IPS-15b (cell line): ENCODE data around the gene SLC43A2.

Source experiments
- H3K27me3 ChIP-seq: one replicate; pipeline ENCODE4 v1.6.1; 2013; ENCODE audit warnings: low read length; ENCODE audit not compliant: control insufficient read depth, insufficient read depth
- H3K36me3 ChIP-seq: one replicate; pipeline ENCODE4 v1.6.1; 2013; ENCODE audit warnings: low read length; ENCODE audit not compliant: control insufficient read depth, insufficient read depth
- H3K4me1 ChIP-seq: one replicate; pipeline ENCODE4 v1.6.1; 2013; ENCODE audit warnings: mild to moderate bottlenecking, low read length; ENCODE audit not compliant: control insufficient read depth, insufficient read depth
- H3K4me3 ChIP-seq: one replicate; pipeline ENCODE4 v1.5.1; 2013; ENCODE audit warnings: low read depth, low read length
- H3K9ac ChIP-seq: one replicate; pipeline ENCODE4 v1.6.1; 2013; ENCODE audit warnings: low read depth, mild to moderate bottlenecking, low read length
- H3K9me3 ChIP-seq: one replicate; pipeline ENCODE4 v1.6.1; 2013; ENCODE audit warnings: mild to moderate bottlenecking, low read length; ENCODE audit not compliant: control insufficient read depth, insufficient read depth

Gene SLC43A2

DNA sequence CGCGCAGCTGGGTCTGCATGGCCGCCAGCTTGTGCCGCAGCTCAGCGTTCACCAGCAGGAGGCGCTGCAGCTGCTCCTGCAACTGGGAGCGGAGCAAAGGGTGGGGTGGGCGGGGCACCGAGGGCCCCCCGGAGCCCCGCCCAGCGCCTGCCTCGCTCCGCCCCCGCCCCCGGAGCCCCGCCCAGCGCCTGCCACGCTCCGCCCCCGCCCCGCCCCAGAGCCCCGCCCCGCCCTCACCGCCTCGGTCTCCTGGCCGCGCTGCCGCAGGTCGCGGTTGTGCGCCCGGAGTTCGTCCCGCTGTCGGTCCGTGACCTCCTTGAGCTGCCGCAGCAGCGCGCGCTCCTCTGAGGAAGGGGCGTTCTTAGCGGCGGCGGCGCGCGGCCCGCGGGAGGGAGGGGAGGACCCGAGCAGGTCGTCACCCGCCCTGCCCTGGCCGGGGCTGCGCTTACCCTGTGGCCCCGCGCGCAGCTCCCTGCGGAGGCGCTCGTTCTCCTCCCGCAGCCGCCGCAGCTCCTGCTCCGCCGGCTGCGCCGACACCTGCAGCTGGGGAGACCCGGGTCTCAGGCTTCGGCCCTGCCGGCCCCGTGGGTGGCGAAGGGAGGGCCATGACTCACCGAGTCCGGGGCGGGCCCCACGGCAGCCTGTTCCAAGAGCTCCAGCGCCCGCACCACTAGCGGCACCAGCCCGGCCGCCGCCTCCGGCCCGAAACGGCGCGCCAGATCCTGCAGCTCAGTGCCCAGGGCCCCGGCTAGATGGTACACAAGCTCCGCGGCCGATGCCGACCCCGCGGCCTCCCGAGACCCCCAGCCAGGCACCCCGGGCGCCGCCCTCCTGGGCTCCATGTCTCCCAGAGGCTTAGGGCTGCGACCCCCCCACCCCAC lies 20.6 kb upstream of the SLC43A2 start:
- H3K4me3 ChIP-seq: peak overlapping the region; percentile 69
- H3K4me1 ChIP-seq: peaks cover 2% of the 10 kb centered on the region
- peaks cover 3% of the 10 kb centered on the region for H3K27me3 ChIP-seq
- peaks cover 40% of the 10 kb centered on the region for H3K36me3 ChIP-seq
- H3K9ac ChIP-seq: peak overlapping the region; percentile 24
- H3K9me3 ChIP-seq: no peaks in the 10 kb centered on the region

DNA sequence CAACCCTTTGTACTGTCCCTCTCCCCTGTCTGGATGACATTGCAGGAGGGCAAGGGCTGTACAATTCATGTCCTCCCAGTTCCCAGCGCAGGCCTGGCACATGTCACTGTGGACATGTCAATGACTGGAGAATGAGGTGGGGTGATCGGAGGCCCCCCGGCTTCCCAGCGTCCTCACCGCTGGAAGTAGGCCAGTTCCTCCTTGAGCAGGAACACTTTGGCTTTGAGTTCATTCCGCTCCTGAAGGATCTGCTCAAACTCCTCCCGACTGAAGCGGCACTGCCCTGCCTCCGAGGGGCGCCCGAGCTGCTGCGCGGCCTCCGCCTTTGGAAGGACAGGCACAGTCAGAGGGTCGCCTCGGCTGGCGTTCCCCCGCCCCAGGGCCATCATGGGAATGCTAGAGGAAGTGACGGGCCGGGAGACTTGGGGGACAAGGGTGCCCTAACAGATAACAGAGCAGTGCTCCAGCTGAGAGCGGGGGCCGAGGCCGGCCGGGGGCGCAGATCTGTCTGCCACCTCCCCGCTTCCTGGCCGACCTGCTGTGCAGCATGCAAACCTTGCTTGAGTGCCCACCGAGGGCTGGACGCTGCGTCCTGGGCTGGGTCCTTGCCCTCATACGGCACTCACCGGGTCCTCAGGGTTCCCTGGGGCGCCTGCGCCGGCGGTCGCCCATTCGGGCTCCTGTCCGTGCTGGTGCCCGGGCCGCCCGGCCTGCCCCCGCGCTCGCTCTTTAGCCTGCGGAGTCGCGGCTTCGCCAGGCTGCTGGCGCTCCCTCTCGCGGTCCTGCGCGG lies 19.7 kb upstream of the SLC43A2 start:
- Histone ChIP-seq H3K9ac (peak overlapping the region; percentile 79), H3K4me3 (peak overlapping the region; percentile 69), H3K27me3 (peaks cover 6% of the 10 kb centered on the region), H3K36me3 (peaks cover 31% of the 10 kb centered on the region), H3K9me3 (no peaks in the 10 kb centered on the region), H3K4me1 (peaks cover 2% of the 10 kb centered on the region)

DNA sequence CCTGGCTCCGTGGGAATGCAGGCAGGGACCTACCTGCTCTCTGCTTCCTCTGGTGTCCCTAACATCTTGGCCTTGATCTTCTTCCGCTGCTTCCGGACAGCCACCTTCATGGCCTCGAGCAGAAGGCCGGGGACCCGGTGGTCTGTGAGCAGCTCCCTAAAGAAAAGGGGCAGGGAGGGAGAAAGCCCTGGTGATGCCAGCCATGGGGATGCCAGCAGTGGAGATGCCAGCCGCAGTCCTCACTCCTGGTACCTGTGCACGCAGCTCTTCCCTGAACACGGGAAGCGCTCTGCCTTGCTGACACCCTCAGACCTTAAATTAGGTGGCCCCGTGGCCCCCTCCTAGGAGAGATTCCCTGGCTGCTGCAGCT lies 19.2 kb upstream of the SLC43A2 start:
- Histone ChIP-seq H3K4me3 (no peak overlapping the region), H3K27me3 (peaks cover 6% of the 10 kb centered on the region), H3K4me1 (peaks cover 2% of the 10 kb centered on the region), H3K36me3 (peaks cover 28% of the 10 kb centered on the region), H3K9me3 (no peaks in the 10 kb centered on the region), H3K9ac (no peak overlapping the region)

DNA sequence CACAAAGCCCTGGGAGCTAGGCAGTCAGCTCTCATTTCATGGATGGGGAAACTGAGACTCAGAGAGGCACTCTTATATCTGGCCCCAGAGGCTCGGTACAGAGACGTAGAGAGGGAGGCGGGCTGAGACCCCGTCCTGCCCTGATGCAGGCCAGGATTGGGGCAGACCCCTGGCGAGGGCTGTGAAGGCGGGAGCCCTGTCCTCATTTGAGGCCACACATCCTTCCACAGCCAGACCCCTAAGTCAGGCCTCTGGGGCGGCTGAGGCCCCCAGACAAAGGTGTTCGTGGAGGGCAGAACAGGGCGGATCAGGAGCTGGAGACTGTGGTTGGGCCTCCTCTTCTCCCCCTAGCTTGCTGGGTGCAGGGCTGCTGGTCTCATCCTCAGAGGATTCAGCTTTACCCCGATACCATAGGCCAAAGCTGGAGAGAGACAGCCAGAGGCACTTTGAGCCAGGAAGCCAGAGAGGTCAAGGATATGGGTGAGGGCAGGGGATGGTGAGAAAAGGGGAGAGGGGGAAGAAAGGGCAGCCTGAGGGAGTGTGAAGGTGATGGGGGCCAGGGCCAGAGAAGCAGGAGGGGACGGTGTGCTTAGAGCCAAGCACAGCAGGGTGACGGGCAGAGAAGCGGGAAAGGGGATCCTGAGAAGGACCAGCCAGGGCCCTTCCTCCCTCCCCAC lies 17.7 kb upstream of the SLC43A2 start:
- H3K4me3 ChIP-seq: no peak overlapping the region
- peaks cover 6% of the 10 kb centered on the region for H3K27me3 ChIP-seq
- H3K9me3 ChIP-seq: no peaks in the 10 kb centered on the region
- H3K4me1 ChIP-seq: peaks cover 2% of the 10 kb centered on the region
- H3K36me3 ChIP-seq: peaks cover 15% of the 10 kb centered on the region
- peak overlapping the region; percentile 24 for H3K9ac ChIP-seq

DNA sequence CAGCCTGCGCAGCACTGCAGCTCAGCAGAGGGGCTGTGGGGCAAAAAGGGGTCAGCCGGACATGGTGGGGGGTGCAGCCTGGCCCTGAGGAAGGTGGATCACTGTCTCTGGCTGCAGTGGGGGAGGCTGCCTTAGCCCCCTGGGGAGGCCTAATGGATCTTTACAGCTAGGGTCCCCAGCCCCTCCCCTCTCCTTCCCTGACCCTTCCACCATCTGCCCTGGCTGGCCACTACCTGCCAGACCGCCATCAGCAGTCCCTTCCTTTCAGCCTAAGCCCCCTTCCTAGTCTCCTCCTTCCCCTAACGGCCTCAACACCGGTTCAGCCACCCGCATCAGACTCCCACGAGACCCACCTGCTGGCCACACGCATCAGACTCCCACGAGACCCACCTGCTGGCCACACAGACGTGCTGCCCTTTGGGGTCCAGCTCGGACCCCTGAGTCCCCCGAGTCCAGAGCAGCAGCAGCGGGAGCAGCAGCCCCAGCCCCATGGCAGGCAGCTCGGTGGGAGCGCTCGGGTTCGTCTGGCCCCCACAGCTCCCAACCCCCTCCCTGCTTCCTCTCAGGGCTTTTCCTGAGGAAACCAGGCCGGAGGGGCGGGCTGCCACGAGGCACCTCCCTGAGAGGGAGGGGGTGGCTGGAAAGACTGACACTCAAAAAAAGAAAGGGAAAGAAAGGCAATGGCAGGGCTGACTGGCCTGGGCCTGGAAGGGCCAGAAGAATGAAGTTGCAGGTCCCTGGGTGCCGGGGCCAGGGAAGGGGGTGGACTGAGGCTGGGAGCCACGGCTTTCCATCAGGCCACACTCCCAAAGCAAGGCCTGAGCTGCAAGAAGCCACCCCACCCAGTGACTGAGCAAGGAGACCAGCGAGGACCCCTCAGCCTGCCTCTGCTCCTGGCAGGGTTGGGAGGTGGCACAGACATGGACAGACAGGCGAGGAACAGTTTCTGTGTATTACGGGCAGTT lies 16.9 kb upstream of the SLC43A2 start, which contains the start of gene SCARF1:
Gene SCARF1 (minus strand): TSS at position 526 of the 965 bp plus-strand sequence. CDS start 35 bp downstream, at position 491.
- peaks cover 7% of the 10 kb centered on the region for H3K36me3 ChIP-seq
- no peaks in the 10 kb centered on the region for H3K9me3 ChIP-seq
- peak within 1 kb of the TSS; percentile 24 for H3K9ac ChIP-seq
- H3K27me3 ChIP-seq: peaks cover 6% of the 10 kb centered on the region
- peaks cover 2% of the 10 kb centered on the region for H3K4me1 ChIP-seq
- H3K4me3 ChIP-seq: no peak within 1 kb of the TSS

DNA sequence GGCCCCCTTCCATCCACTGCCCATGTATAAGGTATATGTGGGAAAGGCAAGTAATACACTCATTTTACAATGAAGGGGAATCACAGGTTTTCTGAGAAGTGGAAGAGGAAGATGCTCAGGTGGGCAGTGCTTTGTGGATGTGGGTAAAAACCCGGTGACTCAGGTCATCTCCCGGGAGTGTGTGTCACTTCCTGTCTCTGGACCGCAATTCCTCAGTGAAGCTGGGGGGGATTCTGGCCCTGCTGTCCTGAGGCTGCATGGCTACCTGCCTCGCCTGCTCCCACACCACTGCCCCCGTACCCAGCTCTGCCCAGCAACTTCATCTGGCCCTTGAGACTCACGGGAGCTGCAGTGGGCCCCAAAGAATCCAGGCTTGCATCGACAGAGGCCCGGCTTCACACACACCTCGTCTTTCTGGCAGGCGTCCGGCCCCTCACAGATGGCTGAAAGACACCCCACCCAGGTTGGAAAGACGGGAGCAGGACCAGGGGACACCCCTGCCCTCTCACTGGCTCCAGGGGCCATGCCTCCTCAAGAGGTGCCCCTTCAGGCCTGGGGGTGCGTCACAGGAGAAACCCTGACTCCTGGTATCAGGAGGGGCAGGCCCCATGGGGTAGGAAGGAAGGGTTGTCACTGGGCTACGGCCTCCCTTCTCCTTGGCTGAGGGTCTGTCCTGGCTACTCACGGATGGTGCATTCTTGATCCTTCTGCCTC lies 16.0 kb upstream of the SLC43A2 start:
- H3K36me3 ChIP-seq: no peaks in the 10 kb centered on the region
- H3K27me3 ChIP-seq: peaks cover 6% of the 10 kb centered on the region
- no peaks in the 10 kb centered on the region for H3K9me3 ChIP-seq
- no peak overlapping the region for H3K4me3 ChIP-seq
- peaks cover 2% of the 10 kb centered on the region for H3K4me1 ChIP-seq
- no peak overlapping the region for H3K9ac ChIP-seq

DNA sequence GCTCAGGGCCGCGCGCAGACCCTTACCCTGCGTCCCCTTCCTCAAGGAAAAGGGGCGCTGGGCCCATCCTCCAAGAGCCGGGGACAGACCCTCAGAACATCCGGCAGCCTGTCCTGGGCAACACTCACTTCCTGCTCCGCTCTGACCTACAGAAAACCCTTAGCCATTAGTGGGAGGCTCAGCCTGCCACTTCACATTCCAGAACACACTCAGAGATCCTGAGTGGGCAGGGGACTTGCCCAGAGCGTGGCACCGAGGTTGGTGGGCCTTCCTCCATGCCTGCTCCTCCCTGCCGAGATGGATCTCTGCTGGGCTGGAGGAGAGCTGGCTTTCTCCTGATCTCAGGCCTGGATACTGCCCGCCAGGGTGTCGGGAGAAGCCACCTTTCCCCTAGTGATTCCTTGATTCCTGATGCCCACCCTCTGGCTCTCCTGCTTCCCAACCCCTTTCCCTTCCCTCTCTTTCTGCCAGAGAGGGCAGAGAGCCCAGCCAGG lies 15.4 kb upstream of the SLC43A2 start:
- Histone ChIP-seq H3K4me1 (peaks cover 2% of the 10 kb centered on the region), H3K27me3 (peaks cover 6% of the 10 kb centered on the region), H3K36me3 (no peaks in the 10 kb centered on the region), H3K4me3 (no peak overlapping the region), H3K9ac (no peak overlapping the region), H3K9me3 (no peaks in the 10 kb centered on the region)

DNA sequence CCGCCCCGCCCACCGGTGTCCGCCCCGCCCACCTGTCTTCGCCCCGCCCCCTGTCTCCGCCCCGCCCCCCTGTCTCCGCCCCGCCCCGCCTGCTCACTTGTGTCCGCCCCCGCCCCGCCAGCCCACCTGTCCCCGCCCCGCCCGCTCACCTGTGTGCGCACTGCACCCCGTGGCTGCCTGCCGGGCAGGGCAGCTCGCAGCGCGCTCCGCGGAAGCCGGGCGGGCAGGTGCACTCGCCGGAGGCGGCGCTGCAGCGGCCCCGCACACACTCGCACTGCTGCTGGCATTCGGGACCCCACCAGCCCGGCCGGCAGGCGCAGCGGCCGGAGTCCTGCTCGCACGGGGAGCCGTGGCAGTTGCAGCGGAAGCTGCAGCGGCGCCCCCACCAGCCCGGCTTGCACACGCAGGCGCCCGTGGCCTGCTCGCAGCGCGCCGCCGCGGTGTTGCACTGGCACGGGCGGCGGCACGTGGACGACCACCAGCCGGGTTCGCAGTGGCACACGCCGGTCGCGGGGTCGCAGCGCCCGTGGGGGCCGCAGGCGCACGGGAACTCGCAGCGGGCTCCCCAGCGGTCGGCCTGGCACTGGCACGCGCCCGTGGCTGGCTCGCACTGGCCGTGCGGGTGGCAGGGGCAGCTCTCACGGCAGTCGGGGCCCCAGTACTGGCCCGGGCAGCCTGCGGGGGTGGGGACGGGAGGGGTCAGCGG lies 14.8 kb upstream of the SLC43A2 start:
- peaks cover 2% of the 10 kb centered on the region for H3K4me1 ChIP-seq
- H3K9ac ChIP-seq: no peak overlapping the region

DNA sequence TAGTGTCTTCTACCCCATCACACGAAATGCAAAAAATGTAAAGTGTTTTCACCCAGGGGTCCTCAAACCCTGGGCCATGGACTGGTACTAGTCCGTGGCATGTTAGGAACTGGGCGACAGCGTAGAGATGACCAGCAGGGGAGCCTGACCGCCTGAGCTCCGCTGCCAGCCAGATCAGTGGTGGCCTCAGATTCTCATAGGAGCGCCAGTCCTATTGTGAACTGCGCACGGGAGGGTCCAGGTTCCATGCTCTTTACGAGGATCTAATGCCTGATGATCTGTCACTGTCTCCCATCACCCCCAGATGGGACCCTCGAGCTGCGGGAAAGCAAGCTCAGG lies 12.4 kb upstream of the SLC43A2 start:
- no peaks in the 10 kb centered on the region for H3K36me3 ChIP-seq
- H3K4me1 ChIP-seq: no peaks in the 10 kb centered on the region
- H3K4me3 ChIP-seq: no peak overlapping the region
- no peak overlapping the region for H3K9ac ChIP-seq
- H3K27me3 ChIP-seq: peaks cover 6% of the 10 kb centered on the region
- no peaks in the 10 kb centered on the region for H3K9me3 ChIP-seq

More for the DNA sequence above, 14.8 kb upstream of the SLC43A2 start:
- Histone ChIP-seq H3K27me3 (peaks cover 6% of the 10 kb centered on the region), H3K9me3 (no peaks in the 10 kb centered on the region), H3K4me3 (peak overlapping the region; percentile 46), H3K36me3 (no peaks in the 10 kb centered on the region)
